T-helper 9 cell (primary cell): ENCODE data around the gene NPTX2.

Experiments used
- DNase-seq: peaks from one replicate; pipeline ENCODE4 v3.0.0-alpha.2; 2020

Gene NPTX2

GRCh38 chr7:98619450-98620321, 2.6 kb downstream of the NPTX2 start:
- DNase-seq: no peak

GRCh38 chr7:98621573-98622482, 4.7 kb downstream of the NPTX2 start:
- no peak for DNase-seq

GRCh38 chr7:98622926-98623325, 5.8 kb downstream of the NPTX2 start:
- DNase-seq: no peak

DNA sequence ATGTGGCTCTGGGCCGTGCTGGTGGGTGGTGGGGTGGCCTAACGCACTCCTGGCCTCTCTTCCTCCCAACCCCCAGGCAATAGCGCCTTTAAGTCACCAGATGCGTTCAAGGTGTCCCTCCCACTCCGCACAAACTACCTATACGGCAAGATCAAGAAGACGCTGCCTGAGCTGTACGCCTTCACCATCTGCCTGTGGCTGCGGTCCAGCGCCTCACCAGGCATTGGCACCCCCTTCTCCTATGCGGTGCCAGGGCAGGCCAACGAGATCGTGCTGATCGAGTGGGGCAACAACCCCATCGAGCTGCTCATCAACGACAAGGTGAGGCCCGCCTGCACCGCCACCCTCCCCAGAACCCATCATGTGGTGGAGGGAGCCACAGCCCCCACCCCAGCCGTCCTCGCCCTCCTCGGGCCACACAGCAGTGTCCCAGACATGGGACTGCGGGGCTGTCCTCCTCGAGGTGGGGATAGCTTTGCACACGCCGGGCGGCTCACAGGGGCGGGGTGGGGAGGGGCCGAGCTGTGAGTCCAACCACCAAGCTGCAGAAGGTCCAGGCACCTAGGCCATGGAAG, 7.8 kb downstream of the NPTX2 start:
- no peak for DNase-seq

DNA sequence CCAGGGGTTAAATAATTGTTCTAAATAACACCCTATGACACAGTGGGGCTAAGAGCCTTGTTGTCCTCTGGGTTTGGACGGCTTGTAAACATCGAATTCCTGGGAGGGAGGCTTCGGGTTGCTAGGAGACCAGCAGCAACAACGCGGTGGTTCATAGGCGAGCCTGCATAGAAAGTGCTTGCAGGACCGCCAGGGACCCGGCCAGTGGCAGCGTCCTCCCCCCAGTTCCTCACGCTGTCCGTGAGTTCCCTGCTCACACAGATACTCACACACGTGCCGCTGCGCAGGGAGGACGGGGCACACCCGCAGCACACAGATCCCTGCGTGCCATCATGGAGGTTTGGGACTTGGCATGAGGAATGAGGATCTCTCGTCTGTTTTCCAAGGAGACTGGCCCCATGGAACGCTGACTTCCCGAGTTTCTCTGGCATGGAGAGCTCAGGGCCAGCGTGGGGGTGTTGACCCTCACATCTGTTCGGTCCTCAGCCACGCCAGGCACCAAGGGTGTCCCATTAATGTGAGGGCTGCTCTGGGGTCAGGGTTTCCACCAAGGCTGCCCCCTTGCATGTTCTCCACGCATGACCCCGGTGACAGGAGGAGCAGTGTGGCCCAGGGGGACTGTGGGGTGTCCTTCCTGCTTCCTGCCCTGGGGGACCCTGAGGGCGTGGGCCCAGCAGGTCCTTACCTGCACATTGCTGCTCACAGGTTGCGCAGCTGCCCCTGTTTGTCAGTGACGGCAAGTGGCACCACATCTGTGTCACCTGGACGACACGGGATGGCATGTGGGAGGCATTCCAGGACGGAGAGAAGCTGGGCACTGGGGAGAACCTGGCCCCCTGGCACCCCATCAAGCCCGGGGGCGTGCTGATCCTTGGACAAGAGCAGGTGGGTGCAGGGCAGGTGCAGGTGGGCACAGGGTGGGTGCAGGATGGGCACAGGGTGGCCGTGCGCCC, 9.7 kb downstream of the NPTX2 start:
- DNase-seq: no peak

DNA sequence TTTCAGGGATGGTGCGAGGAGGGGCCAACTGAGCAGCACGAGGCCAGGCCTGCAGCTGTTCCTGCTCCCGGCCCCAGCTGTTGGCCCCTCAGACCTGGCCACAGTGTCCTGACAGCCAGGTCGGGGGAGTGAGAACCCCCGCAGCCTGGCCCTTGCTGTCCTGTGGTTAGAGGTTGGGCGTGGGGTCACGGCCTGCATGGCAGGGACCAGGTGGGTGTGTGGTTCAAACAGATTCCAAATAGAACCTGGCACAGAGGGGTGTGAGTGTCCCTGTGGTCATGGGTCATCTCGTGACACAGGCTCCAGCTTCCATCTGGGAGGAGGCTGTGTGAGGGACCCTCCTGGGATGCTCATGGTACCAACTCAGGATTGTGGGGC, 10.3 kb downstream of the NPTX2 start:
- DNase-seq: no peak

DNA sequence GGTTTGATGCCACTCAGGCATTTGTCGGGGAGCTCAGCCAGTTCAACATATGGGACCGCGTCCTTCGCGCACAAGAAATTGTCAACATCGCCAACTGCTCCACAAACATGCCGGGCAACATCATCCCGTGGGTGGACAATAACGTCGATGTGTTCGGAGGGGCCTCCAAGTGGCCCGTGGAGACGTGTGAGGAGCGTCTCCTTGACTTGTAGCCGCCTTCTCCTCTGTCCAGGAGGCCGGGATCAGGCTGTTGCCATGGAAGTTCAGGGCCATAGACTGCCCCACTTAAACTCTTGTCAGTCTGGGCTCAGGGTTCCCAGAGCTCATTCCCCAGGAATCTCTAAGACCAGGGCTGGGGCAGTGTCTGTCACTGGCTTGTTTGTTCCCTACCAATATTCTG, 11.3 kb downstream of the NPTX2 start:
- no peak for DNase-seq

DNA sequence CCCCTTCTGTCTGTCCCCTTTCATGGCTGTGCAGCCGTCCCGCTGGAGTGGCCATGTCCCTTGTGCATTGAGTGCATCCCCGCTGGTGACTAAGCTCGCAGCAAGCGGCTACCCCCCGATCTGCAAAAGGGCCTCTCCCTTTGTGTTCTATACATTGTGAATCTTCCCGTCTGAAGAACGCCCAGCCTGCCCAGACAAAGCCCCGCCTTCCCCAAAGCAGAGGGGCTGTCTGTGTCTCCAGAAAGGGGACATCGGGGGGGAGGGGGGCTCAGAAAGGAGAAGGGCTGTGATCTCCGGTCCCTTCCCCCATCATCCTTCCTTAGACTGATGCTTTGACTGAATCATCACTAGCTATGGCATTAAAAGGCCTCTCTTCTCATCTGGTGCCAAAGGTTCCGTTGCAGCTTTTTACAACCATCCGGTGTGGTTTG, 11.9 kb downstream of the NPTX2 start:
- DNase-seq: no peak

- no peak for DNase-seq
These were observed 13.1 kb downstream of the NPTX2 start for GRCh38 chr7:98630149-98630548.

- DNase-seq: no peak
These were observed 13.7 kb downstream of the NPTX2 start for GRCh38 chr7:98630770-98631169.

DNA sequence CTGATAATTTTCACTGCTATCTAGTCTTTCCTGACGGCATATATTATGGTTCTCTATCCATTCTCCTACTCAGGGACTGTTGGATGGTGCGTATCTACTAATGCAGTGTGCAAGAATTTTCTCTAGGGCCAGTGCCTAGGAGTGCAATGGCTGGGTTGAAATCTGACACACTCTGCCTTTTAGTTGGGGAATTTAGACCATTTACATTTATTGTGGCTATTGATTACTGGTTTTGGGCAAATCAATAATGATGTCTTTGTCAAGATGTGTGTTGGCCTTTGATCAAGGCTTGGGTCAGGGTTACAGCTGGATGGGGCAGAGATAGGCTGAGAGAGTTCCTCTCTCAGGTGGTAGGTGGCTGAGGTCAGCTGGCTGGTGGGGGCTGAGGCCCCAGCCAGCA, 21.8 kb downstream of the NPTX2 start:
- no peak for DNase-seq

DNA sequence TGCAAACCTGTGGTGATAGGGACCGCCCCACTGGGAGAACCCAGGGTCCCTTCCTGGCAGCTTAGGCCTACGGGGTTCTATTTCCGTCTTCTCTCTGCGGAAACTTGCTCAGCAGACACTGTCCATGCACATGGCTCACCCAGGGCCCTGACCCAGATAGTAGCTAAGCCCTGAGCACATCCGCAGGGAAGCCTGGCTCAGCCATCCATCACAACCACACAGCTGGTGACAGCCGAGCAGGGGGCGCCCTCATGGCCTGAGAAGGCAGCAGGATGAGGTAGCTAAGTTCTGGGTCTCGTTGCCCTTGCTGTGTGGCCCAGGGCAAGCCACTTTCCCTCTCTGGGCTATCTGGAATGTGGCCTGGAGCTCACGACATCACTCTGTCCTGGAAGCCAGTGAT, 23.3 kb downstream of the NPTX2 start:
- no peak for DNase-seq

- DNase-seq: no peak
These were observed 24.8 kb downstream of the NPTX2 start for GRCh38 chr7:98641646-98642500.

DNA sequence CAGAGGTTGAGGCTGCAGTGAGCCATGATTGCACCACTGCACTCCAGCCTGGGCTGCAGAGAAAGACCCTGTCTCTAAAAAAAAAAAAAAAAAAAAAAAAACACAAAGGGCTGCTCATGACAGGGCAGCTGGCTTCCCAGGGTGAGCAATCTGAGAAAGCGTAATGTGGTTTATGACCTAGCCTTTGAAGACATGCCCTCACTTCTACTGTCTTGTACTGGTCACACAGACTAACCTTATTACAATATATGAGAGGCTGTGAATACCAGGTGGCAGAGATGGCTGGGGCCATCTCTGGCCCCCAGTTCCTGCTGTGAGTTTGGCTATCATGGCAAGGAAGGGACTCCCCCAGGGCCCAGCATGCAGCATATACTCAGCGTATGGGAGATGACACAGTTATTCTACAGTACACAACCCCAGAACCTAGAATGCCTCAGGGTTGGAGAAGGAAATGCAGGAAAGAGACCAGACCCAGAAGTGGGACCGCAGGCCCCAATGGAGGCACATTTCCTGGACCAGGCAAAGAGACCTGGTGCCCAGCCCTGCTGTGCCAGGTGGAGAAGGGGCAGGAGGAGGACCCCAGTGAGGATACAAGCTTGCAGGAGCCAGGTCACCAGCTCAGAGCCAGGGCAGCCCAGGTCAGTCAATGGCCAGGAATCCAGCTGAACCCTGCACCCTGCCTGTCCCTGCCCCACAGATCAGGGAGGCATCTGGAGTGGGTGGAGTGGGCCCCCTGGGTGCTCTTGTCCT, 26.3 kb downstream of the NPTX2 start:
- DNase-seq: no peak

- no peak for DNase-seq
These were observed 29.4 kb downstream of the NPTX2 start for GRCh38 chr7:98646465-98646864.

DNA sequence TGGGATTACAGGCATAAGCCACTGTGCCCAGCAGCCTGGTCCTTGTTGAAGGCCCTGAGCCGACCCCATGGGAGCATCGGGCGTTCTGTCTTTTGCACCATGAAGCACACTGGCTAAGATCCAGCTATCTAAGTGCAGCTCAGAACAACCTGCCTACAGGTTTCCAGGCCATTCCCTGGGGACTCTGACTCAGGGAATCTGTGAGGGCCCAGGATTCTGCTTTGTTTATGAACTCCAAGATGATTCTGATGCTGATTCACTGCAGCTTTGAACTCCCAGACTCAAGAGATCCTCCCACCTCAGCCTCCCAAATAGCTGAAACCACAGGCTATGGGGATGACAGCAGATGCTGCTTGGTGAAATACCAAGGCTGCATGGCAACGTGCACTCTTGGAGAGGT, 30.2 kb downstream of the NPTX2 start:
- no peak for DNase-seq

GRCh38 chr7:98651760-98652159, 34.7 kb downstream of the NPTX2 start:
- no peak for DNase-seq

DNA sequence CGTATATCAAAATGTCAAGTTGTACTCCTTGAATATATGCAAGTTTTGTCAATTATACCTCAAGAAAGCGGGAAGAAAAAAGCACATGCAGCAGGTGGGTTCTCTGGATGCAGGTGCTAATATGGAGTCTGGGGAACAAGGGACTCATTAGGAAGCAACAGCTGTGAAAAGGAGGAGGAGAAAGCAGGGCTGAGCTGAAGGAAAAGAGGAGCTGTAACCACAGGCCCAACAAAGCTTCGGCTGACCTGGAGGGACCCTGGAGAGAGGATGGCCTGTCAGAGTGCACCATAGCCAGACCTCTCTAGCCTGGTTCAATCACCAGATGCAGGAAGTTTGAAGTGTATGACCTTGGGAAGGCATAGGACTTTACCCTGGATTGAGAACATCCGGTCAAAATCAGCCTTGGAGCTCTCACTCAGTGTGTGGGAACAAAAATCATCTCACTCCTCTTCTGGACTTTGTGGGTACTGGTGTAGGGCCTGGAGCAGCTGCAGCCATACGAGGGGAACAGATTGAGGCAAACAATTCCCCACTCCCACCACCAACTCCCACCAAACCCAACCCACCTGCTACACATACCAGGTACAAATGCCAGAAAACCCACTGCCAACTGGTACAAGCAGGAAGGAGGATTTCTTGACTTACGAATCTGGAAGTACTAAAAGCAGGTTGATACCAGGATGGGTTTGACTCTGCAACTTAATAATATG, 36.7 kb downstream of the NPTX2 start:
- no peak for DNase-seq

DNA sequence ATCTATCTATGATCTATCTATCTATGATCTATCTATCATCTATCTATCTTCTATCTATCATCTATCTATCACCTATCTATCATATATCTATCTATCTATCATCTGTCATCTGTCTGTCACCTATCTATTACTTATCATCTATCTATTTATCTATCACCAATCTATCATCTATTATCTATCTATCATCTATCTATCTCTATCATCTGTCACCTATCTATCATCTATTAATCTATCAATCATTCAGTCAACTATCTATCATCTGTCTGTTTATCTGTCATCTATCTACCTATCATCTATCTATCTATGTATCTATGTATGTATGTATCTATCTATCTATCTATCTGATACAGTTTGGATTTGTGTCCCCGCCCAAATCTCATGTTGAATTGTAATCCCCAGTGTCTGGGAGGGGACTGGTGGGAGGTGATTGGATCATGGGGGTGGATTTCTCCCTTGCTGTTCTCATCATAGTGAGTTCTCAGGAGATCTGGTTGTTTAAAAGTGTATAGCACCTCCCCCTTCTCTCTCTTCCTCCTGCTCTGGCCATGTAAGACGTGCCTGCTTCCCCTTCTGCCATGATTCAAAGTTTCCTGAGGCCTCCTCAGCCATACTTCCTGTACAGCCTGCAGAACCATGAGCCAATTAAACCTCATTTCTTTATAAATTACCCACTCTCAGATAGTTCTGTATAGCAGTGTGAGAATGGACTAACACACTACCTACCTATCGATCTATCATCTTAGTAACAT, 37.6 kb downstream of the NPTX2 start:
- DNase-seq: no peak
